ENCODE measurements around the gene LZIC. TPM values are rescaled to one million over a fixed set of nuclear protein-coding genes. Genes with fewer than 3 reads are reported as not detected.
A peak's percentile ranks its signal among the peaks of the same experiment; 100 is the strongest.

LZIC gene
- total and polyA plus RNA-seq, 2 of the 13 experiments (the other 11 are each of a cell fraction or from before 2014, with no cell fraction given): 25.2 to 71.8 TPM

GRCh38 chr1:9929431-9930385 lies 13.5 kb downstream of the LZIC start (continued):
- TF ChIP-seq HMGXB3 (CRISPR knock-in tag; IDR thresholded peaks at IDR 0.05; ENCODE audit: borderline replicate concordance) (0 out of 2 replicates have a peak, but pooled peaks have one; percentile 16), GATA4 (IDR thresholded peaks at IDR 0.05; ENCODE audit: borderline replicate concordance, low read depth) (peak; percentile 80), ZNF574 (CRISPR knock-in tag; IDR thresholded peaks at IDR 0.05) (peak; percentile 70), ZBTB39 (CRISPR knock-in tag; IDR thresholded peaks at IDR 0.05) (no peak), TFAP4 (IDR thresholded peaks at IDR 0.05; ENCODE audit: borderline replicate concordance, low read depth) (peak; percentile 97), SNAPC4 (CRISPR knock-in tag; IDR thresholded peaks at IDR 0.05) (peak; percentile 56; the same call in 1 of the 2 replicates), ZFP90 (CRISPR knock-in tag; IDR thresholded peaks at IDR 0.05; ENCODE audit: borderline replicate concordance) (no peak), PITX1 (CRISPR knock-in tag; IDR thresholded peaks at IDR 0.05) (peak; percentile 49; the same call in 1 of the 2 replicates)
